GM18873 (cell line): Measurements from ENCODE around the gene TRIM65.

ENCODE experiments used
- ATAC-seq: cut with Tn5 transposase; IDR thresholded peaks from one replicate; pipeline ENCODE4 v1.9.1; 2021; ENCODE audit warnings: mild to moderate bottlenecking, moderate library complexity, moderate number of reproducible peaks; ENCODE audit not compliant: unreplicated experiment, low FRiP score

TRIM65 gene

DNA sequence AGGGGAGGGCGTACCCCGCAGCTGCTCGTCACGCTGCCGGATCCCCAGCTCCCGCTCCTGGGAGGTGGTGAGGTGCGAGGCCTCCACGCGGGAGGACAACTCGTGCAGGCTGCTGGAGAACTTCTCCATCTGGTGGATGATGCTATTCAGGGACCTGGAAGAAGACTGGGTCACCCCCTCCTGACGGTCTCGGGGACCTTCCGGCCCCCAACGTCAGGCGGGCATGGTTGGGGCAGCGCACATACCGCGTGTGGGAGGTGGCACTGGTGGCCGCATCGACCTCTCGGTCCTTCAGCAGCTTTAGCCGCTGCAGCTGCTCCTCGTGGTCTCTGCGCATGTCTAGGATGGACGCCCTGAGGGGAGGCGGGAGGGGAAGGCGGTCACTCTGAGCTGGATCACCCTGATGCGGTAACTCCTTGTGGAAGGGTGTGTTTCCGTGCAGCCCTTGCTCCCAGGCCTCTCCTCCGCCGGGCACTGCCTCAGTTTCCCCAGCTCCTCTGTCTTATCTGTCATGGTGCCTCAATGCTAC lies 21.2 kb upstream of the TRIM65 start:
- ATAC-seq: no peak

DNA sequence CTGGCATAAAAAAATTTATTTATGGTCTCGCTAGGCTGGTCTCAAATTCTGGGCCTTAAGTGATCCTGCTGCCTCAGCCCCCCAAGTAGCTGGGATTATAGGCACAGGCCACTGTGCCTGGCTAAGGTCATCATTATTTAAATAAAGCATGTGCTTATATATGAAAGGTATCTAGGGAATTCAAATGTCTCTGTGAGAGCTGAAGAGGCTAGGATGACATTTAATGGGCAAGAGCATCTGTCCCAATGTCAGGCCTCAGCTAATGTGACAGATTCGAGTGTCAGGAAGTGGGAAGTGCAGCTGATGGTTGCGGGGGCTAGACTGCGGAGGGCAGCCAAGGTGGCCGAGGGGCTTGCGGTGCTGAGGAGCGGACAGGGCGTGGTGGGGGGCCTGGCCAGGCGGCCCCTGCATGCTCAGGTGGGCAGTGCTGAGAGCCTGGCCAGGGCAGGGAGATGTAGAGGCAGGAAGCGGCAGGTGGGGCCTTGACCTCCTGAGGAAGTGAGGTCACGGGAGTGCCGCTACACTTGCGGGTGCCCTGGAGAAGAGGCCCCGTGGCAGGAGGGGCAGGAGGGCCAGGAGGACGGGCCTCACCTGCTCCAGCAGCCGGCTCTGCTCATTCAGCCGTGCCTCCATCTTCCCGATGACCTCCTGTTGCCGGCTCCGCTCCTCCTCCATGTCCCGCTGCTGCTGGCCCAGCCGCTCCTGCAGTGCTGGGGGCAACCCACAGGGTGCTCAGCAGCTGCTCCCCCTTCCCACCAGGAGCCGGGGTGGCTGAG lies 20.6 kb upstream of the TRIM65 start:
- no peak for ATAC-seq

DNA sequence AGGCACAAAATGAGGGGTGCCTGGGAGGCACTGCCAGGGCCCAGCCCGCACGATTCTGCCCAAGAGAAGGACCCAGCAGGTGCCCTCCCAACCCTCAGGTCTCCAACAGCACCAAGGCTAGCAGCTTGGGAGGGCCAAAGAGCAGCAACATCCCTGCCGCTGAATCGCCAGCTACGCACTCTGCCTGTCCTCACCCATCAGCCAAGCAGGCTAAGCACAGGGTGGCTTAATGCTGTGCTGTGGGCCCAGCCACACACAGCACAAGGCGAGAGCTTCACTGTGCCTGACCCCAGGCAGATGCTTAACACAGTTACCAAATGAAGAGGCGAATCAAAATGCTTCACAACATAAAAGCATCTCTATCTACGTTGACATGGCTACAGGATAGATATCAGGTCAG lies 18.5 kb upstream of the TRIM65 start:
- no peak for ATAC-seq

DNA sequence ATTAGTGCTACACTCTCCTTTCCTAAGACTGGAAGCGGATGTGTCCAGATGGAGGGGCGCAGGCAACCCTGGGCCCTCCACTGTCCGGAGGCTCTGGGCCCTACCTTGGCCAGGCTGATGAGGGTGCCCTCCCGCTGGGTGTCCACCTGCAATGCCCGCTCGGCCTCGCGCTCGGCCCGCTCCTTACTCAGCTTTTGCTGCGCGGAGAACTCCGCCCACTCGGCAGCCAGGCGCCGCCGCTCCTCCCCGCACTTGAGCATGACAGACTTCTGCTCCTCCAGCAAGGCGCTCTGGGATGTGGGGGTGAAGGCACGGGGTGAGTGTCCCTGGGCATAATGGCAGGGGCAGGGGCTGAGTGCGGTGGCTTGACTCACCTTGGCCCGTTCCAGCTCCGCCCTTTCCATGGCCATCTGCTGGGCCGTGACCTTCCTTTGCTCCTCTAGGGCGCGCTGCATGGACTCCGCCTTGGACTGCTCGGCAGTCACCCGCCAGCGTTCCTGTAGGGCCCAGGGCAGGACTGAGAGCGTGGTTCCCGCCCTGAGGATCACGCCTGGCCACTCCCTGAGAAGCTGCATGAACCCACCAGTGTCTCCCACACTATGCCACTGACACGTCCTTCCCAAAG lies 18.0 kb upstream of the TRIM65 start:
- ATAC-seq: no peak

DNA sequence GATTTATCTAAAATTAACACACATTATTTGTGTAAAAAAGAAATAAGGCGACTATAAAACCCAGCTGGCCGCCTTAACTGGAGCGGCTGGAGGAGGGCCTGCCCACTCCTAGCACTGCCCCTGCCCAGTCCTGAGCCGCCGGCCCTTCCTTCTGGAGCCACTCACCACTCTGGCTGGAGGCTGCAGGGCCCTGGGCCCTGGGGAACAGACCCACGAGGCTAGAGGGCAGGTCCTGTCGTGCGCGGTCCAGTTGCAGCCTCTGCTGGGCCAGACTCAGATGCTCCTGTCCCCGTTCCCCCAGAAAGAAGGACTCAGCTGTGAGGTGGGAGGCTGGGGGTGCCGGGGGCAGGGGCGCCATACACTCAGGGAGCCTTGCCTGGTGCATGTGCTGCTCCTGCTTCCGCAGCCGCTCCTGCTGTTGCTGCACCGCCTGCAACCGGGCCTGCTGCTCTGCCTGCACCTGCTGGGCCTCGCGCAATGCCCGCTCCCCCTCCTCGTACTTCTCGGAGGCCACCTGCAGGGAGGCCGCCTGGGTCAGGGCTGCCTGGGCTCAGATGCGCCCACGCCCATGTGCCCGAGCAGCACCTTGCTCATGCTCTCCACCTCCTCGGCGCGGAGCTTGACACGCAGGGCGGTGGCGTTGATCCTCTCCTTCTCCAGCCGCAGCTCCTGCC lies 16.9 kb upstream of the TRIM65 start:
- ATAC-seq: no peak

DNA sequence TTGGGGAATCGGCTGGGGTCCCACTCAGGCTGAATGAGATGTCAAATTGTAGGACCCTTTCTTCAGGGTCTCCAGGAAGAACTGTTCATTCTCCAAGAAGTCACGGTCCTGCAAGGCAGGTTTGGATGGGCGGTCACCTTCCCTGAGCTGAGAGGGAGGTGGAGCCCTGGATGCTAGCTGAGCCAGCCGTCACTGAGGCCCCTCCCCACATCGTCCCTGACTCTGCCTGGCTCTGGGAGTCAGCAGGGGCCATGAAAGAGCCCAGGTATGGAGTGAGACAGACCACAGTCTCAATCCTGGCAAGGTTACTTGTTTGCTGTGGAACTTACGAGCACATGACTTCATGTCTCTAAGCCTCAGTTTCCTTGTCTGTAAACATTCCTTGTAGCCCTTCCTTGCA lies 13.9 kb upstream of the TRIM65 start:
- ATAC-seq: no peak

DNA sequence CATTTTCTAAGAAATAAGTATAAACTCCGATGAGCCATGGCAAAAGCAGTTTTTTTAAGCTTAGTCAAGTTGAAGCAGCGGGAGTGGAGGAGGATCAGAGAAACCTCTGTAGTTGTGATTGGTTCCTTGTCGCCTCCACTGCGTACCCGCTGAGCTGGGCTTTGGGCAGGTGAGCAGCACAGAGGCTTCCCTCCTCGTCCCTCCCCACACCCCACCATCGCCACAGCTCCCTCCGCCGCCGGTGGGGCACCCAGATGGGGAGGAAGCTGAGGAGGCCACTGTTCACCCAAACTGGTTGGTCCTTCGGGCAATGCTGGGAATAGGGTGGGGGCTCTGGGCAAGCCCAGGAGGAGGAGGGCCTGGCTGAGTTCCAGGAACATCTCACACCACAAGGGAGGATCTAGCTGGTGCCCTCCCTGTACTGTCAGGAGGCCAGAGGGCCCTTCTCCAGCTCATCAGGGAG lies 13.1 kb upstream of the TRIM65 start:
- ATAC-seq: no peak

DNA sequence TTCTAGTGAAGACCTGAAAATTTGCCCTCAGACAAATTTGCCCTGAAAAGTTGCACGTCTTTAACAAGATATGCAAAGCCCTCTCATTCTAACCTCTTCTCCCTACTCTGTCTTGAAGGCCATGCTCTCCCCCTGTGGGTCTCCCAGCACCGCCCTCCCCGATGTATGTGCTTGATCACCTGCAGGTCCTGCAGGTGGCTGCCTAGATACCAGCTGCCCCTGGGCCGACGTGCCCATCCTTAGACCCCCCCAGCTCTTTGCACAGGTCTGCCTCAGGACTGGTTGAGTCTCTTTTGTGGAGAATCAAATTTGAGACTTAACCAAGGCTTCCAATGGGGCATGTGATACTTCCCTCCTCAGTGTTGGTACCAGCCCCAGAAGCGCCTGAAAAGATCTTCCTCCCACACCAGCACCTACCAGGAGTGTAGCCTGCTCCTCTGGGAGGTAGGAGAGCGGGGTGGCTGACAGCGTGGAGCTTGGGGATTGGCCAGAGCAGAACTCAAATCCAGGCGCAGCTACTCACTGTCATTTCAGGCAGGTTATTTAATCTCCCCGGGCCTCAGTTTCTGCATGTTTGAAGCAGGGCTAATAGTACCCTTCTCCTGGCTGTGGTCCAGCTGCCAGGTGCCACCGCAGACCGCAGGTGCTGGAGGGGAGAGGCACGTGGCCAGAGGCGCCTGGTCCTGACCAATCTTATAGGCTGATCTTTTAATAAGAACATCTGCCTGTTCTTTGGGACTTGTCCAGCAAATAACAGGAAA lies 12.5 kb upstream of the TRIM65 start:
- ATAC-seq: no peak

DNA sequence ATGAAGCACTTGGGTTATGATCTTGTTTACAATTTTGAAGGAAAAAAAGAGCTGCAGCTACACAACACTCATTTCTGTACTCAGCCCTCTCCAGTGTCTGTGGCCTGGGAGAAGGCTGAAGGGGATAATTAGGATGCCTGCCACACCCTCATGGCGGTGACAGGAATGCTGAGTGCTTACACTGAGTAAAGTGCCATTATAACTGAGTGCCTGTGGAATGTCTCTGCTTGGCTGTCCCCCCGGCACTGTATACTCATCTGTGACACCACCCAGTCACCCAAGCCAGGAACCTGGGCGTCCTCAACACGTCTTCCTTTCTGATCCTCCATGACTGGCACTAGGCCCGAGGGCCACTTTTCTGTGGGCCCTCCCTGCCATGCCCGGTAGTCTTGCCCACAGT lies 11.4 kb upstream of the TRIM65 start:
- ATAC-seq: no peak

DNA sequence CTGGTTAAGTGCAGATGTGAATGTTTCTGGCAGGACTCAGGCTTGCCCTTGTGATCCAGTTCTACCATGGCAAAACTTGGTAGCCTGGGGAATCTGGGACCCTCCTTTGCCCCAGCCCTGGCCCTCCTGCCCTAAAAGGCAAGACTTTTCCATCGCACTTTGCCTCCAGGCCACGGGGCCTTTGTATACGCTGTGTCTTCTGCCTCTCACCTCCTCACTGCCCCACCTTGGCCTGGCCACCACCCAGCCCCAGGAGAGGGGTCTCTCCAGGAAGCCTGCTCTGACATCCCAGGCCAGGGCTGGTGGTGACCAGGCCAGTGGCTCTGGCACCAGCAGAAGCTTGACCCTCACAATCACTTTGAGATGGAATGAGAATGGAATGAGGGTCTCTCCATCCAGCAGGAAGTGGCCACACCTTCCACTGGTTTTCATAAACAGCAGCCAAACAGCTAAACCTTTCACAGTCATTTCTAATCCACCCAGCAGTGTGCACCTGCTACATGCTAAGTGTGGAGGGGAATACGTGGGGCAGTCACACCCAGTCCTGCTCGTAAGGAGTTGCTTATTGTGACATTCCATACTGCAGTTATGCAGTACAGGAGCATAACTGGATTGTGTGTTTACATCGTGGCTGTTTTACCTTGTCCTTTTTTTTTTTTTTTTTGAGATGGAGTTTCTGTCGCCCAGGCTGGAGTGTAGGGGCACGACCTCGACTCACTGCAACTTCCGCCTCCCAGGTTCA lies 9.6 kb upstream of the TRIM65 start:
- no peak for ATAC-seq

DNA sequence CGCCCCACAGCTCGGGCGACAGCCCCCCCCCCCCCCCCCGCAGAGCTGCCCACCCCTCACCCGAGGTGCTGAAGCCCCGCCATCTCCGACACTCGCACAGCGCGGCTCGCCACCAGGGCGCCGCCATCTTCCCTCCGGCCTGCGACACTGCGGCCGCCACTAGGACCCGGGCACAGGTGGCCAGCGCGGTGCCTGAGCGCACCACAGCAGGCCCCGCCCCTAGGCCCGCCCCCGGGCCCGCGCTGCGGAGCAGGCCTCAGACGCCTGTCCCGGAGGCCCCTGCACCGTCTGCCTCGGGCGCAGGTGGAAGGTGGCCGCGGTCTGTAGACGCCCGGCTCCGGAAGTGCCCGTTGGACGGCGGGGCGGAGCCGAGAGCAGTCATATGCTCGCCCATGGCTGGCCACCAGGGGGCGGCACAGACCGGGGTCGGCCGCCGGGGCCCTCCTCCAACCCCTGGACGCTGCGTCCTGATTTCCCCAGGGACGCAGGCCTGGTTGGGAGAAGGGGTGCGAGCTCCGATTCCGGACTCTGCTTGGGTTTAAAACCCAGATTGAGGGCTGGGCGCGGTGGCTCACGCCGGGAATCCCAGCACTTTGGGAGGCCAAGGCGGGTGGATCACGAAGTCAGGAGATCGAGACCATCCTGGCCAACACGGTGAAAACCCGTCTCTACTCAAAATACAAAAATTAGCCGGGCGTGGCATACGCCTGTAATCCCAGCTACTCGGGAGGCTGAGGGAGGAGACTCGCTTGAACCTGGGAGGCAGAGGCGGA lies 8.2 kb upstream of the TRIM65 start, which contains the start of gene MRPL38:
MRPL38 (minus strand) TSS at position 136 of the 773 bp plus-strand sequence; CDS start at position 127, 9 bp downstream.
- ATAC-seq: peak; percentile 72

DNA sequence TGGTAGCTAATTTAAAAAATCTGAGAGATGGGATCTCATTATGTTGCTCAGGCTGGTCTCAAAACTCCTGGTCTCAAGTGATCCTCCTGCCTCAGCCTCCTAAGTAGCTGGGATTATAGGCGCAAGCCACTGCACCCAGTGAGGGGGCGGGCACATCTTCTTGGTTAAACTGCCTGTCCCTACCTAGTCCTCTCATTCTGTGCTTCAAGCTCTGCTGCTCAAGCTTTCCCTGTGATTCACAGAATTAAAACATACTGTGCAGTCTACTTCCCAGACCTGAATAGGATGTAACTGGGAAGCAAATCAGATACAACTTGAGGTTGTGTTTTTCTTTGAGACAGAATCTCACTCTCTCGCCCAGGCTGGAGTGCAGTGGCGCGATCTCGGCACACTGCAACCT lies 5.7 kb upstream of the TRIM65 start:
- ATAC-seq: no peak

DNA sequence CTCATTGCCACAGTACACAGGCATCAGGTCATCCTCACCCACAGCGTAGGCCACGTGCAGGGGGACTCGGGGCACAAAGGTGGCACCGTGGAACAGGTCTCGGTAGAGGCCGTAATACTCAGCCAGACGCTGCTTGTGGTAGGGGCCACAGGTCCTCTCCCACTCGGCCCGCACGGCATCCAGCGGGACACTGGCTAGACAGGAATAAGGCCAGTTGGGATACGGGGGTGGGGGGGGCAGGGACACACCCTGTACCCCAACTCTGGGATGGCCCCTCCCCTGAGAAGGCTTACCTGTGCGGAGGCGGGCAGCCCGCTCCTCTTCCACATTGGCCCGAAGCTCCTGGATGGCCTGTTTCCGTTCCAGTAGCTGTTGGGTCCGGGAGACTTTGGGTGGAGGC lies 5.0 kb upstream of the TRIM65 start:
- no peak for ATAC-seq

DNA sequence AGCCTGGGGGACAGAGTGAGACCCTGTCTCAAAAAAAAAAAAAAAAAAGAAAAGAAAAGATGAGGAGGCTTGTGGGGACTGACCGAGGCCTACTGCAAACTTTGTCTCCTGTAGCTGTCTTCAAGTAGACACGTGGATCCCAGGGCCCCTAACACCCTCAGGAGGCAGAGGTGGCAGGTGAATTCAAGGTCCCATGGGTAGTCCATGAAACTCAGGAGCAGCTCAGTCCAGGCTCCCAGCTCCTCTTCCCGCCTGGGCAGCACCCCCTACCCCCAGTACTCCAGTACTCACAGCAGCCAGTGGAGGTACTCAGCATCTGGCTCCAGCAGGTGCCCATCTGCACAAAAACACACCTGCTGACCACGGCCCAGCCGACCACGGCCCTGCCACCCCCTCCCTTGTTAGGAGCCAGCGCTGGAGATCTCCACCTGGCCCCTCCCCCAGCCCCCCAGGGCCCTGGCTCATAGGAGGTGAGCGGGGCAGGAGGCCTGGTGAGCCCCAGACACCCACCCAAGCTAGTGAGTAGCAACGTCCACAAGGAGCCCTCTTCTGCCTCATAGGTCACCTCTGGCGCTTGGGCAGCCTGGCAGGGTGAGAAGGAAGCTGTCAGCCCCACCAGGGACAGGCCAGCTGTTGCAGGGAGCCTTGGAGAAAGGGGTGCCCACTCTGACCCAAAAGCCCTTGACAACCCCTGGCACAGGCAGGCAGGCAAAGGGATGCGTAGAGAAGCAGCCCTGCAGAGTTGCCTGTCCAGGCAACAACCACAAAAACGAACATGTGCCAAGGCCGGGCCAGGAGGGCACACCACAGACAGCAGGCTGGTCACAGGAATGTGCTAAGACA lies 4.2 kb upstream of the TRIM65 start:
- ATAC-seq: no peak

DNA sequence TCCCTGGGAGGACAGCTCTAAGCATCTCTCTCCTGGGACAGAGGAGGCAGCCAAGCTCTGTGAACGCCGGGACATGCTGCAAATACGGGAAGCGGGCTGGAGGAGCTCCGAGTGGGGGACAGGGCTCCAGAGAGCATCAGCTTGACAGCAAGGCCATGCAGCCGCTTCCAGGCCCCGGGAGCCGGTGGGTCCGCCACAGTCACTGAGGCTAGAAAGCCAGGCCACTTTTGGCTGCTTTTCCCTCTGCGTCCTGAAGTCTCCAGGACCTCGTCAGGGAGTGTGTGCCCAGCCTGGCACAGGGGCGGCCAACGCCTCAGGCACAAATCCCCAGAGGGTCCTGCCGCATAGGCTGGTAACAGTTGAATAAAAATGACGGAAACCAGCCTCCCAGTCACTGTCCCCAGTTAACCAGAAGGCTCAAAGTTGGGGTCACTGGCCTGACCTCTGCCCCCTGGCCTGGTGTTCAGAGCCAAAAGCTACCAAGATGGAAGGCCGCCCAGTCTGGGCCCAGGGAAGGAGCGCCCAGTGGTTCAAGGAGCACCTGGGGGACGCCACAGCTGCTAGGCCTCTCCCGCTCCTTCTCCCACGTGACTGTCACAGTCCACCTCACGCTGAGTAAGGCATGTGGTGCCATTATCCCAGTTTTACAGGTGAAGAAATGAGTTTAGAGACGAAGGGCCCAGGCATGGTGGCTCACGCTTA lies 3.2 kb upstream of the TRIM65 start:
- ATAC-seq: no peak

DNA sequence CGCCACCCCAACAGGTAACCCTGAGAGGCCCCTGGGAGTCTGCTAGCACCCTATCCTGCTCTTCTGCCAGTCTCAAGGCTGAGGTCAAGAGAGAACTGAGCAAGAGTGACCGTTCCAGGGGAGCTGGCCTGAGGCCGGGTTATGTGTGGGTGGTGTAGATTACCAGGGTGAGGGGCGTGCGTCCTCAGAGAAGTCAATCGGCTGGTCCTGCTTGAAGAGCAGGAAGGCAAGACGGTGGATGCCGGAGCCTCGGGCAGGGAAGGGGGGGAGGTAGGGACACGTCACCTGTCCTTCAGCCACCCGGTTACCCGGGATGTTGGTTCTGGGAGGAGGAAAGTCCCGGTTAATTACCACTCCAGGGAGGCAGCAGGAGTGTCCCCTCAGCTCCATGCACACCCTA lies 2.6 kb upstream of the TRIM65 start:
- no peak for ATAC-seq

DNA sequence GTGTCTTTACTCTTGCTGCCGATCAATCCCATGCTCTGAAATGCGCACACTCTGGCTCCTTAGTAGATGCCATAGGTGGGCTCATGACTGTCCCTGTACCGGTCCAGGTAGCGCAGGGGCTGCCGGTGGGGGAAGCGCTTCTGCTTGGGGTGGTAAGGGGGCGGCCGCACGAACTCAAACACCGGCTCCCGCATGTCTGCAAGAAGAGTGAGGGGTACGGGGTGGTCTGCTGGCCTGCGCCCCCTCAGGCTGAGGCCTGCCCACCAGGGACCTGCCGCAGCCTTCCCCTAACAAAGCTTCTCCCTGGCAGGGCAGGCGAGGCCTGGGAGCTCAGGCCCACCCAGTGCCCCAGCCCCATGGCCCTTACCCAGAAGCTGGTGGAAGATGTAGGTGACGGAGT lies 2.0 kb upstream of the TRIM65 start:
- ATAC-seq: no peak

DNA sequence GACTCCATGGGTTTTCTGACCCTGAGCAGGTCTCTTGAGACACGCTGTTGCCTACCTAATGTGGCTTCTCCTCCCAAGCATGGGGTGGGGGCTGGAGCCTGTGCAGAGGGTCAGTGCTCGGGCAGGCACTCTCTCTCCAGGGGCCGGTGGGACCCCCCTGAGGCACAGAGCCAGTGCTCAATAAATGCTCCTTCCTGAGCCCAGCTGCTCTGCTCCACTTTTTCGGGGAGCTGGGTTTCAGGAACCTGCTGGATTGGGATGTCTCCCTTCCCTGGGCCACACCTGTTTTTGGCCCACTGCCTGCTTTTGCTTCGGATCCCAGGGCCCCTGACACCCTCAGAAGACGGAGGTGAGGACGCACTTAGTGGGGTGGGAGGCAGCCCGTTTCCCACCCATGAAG lies 1.3 kb upstream of the TRIM65 start:
- no peak for ATAC-seq
